Measurements from ENCODE around the gene OXCT2.
"Not testable (repeated sequence)": the region's sequence is repeated elsewhere in the genome, so short reads cannot be mapped to it uniquely, and the experiment has no call there.

DNA sequence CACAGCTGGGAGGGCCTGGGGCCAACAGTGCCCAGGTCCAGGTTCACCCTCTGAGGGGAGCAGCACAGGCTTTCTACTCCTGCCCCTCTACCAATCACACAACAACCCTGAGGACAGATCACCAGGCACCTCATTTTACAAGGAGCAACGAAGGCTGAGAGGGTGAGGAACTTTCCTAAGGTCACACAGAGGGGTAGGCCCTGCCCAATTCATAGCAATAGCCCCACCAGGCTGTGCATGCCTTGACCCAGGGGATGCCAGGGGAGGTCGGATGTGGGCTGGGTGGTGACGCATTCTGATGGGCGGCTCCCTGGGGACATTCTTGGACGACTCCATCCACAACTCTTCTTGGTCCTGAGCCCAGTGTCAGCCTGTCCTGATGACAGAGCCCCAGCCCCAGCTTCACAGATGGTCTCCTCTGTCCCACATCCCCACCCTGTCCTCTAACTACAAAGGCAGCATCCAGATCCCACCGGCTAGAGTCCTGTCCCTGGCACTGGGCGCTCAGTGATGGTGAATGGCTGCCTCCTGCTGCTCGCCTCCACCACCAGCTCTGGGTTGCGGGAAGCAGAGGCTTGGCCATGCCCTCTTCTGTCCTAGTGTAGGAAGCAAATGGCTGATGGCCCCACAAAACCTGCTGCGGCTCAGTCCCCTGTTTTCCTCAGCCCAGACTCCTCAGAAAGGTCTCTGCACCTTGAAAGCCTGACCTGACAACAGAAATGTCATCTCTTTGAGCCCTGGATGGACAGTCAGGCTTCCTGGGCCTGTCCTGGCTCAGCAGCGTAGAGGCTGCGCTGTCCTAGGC lies 15.4 kb upstream of the OXCT2 start:
- TF ChIP-seq RAD21 (IDR thresholded peaks at IDR 0.05); TAF1 (conservative IDR thresholded peaks at IDR 0.05); MAX (IDR thresholded peaks at IDR 0.05); HNF4G (IDR thresholded peaks at IDR 0.05); FOXA2 (IDR thresholded peaks at IDR 0.05); YY1 (IDR thresholded peaks at IDR 0.05): not testable (repeated sequence)
- TF ChIP-seq, protein P1, sequence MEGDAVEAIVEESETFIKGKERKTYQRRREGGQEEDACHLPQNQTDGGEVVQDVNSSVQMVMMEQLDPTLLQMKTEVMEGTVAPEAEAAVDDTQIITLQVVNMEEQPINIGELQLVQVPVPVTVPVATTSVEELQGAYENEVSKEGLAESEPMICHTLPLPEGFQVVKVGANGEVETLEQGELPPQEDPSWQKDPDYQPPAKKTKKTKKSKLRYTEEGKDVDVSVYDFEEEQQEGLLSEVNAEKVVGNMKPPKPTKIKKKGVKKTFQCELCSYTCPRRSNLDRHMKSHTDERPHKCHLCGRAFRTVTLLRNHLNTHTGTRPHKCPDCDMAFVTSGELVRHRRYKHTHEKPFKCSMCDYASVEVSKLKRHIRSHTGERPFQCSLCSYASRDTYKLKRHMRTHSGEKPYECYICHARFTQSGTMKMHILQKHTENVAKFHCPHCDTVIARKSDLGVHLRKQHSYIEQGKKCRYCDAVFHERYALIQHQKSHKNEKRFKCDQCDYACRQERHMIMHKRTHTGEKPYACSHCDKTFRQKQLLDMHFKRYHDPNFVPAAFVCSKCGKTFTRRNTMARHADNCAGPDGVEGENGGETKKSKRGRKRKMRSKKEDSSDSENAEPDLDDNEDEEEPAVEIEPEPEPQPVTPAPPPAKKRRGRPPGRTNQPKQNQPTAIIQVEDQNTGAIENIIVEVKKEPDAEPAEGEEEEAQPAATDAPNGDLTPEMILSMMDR (IDR thresholded peaks at IDR 0.05; ENCODE audit: low read depth, low read length, missing input control), result not testable (repeated sequence)
